ENCODE measurements around the gene SLX9.
"Not testable (repeated sequence)": the region's sequence is repeated elsewhere in the genome, so short reads cannot be mapped to it uniquely, and the experiment has no call there.

The SLX9 gene

DNA sequence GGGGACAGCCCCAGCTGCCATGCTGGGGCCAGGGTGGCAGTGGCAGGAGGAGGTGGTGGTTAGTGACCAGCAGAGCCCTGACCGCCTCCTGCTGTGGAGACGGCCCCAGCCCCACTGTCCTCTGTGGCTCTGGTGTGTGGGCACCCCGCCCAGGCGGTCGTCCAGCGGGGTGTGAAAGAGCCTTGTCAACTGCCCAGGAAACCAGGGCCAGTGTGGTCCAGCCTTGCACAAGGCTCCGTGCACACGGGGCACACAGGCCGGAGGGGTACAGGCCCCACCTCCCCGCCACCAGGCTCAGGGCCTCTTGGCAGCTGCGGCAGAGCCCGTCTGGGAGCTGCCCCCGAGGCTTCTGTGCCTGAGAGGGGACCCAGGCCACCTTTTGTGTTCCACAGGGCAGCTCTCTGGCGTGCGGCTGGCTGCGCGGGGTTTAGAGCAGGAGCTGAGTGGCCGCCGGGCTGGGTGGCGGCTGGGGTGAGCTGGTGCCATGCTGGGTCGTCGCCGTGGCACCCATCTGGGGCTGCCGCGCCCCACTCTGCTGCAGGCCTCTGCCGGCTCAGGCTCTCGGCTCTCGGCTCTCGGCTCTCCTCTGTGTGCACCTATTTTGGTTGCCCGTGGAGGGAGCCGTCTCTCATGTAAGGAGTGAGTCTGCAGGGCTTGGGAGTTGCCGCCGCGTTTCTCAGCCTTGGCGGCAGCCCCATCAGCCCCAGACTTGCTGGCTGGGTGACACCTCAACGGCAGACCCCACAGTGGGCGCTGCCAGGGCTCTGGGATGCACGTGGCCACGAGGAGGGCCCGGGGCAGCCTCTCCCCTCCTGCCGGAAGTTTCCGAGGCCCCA, 36.1 kb downstream of the SLX9 start:
- Histone ChIP-seq H3K36me3 (ENCODE audit: control insufficient read depth, insufficient read depth, low read length) (peaks cover 4% of the 10 kb centered on the region), H3K9me3 (ENCODE audit: control insufficient read depth, low read length) (no peaks in the 10 kb centered on the region), H3K27me3 (ENCODE audit: control insufficient read depth, insufficient read depth, low read length) (no peaks in the 10 kb centered on the region), H3K9ac (ENCODE audit: low read length) (no peak overlapping the region), H3K4me1 (ENCODE audit: control insufficient read depth, insufficient read depth, low read length) (no peaks in the 10 kb centered on the region), H3K4me3 (ENCODE audit: low read length) (no peak overlapping the region)

GRCh38 chr21:44976556-44977393, 36.9 kb downstream of the SLX9 start:
- not testable (repeated sequence) for H3K4me3 ChIP-seq (ENCODE audit: low read length); H3K9ac ChIP-seq (ENCODE audit: low read length); H3K36me3 ChIP-seq (ENCODE audit: control insufficient read depth, insufficient read depth, low read length); H3K4me1 ChIP-seq (ENCODE audit: control insufficient read depth, insufficient read depth, low read length); H3K9me3 ChIP-seq (ENCODE audit: control insufficient read depth, low read length); H3K27me3 ChIP-seq (ENCODE audit: control insufficient read depth, insufficient read depth, low read length)

DNA sequence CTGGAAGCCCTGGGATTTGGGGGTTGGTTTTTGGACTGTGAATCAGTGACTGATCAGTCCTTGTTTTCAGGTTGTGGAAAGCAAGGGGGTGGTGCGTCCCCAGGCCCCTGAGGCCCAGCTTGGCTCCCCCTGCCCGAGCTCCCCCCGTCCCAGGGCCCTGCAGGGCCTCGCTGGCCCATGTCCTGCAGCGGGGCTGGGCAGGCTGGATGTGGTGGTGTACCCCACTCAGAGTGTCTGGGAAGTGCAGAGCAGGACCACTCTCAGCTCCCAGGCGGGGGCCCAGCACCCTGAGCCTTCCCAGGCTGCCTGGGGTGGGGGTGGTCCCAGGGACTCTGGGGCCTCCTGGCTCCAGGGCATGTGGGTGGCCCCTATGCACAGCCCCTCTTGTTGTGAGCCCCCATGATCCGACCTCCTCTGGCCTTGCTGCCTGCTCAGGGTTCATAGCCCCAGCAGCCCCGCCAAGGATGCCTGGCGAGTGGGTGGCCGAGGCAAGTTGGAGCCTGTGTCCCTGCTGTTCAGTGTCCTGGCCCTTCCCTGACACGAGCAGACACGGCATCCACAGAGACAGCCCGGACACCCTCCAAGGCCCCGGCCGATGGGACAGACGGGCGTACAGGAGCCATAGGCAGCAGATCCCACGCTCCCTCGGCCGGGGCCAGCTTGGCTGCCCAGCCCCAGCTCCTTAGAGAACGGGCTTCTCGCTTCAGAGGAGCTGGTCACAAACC, 37.9 kb downstream of the SLX9 start:
- Histone ChIP-seq H3K27me3 (ENCODE audit: control insufficient read depth, insufficient read depth, low read length) (no peaks in the 10 kb centered on the region), H3K9me3 (ENCODE audit: control insufficient read depth, low read length) (no peaks in the 10 kb centered on the region), H3K4me3 (ENCODE audit: low read length) (no peak overlapping the region)

DNA sequence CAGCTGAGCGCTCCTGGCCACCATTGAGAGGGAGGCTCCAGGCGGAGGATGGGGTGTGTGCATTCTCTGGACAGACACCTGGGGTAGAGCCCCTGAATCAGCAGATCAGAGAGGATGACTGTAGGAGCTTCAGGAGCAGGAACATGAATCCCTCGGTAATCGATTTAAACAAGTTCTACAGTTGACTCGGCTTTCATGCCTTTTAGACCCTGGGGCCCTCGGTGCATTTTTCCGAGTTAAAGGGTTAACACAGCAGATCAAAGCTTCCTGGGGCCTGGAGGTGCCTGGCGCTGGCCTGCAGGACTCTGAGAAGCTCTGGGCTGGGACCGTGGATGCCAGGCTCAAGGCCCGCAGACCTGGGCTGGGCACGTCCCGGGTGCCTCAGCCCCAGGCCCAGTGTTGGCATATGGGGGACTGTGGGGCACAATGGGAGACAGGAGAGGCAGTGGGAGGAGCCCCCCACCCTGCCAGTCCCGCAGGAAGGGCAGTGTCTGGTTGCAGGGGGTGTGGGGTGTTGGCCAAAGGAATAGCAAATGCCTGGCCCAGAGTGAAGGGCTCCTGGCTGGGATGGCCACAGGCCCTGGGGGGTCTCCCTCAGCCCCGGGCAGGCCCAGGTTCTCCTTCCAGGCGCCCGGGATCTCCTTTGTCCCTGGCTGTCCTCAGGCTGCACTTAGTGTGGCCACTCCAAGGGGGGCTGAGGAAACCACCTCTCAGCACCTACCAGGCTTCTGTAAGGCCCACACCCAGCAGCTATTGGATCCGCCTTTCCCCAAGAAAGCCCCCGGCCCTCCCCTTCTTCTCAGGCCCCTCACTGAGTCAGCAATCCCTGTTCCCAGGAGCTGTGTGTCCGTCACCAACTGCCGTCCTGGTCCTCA, 40.1 kb downstream of the SLX9 start:
- H3K4me1 ChIP-seq (ENCODE audit: control insufficient read depth, insufficient read depth, low read length): peaks cover 6% of the 10 kb centered on the region
- peaks cover 1% of the 10 kb centered on the region for H3K36me3 ChIP-seq (ENCODE audit: control insufficient read depth, insufficient read depth, low read length)
- no peaks in the 10 kb centered on the region for H3K27me3 ChIP-seq (ENCODE audit: control insufficient read depth, insufficient read depth, low read length)
- H3K9ac ChIP-seq (ENCODE audit: low read length): no peak overlapping the region
- no peaks in the 10 kb centered on the region for H3K9me3 ChIP-seq (ENCODE audit: control insufficient read depth, low read length)
- no peak overlapping the region for H3K4me3 ChIP-seq (ENCODE audit: low read length)

More for the DNA sequence above, 37.9 kb downstream of the SLX9 start:
- H3K9ac ChIP-seq (ENCODE audit: low read length): no peak overlapping the region
- peaks cover 4% of the 10 kb centered on the region for H3K36me3 ChIP-seq (ENCODE audit: control insufficient read depth, insufficient read depth, low read length)
- peaks cover 2% of the 10 kb centered on the region for H3K4me1 ChIP-seq (ENCODE audit: control insufficient read depth, insufficient read depth, low read length)

DNA sequence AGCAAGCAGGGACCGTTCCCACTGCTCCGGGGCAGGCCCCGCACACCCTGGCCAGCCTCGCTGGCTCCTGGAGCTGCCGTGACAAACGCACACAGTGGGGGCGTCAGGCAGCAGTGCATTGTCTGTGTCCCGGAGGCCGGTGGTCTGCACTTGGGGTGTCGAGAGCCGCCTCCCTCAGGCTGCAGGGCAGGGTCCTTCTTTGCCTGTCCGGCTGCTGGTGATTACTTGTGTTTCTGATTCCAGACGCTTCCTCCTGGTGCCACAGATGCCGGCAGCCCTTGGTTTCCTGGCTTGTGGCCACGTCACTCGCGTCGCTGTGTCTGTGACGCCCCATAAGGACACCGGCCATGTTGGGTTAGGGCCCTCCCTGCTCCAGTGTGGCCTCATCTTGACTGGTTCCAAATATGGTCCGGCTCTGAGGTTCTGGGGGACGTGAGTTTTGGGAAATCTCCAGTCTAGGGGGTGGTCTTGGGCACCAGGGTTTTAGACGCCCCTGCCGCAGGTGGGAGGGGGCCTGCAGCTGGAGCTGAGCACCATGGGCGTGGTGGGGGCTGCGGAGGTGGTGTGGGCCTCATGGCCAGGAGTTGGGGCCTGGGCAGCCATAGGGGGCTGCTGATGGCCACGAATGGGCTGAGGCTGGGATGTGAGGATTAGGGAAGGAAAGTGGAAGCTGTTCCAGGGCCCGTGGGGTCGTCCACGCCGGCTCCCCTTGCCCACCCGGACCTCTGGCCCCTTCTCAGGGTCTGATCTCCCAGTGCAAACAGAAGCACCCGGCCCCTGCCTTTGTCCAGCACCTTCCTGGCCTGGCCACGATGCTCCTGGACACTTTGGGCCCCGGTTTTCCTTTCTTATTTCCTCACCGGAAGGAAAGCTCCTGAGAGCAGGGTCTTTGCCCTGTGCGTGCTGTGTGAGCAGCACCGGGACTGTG, 41.0 kb downstream of the SLX9 start:
- no peak overlapping the region for H3K9ac ChIP-seq (ENCODE audit: low read length)
- H3K27me3 ChIP-seq (ENCODE audit: control insufficient read depth, insufficient read depth, low read length): no peaks in the 10 kb centered on the region
- peaks cover 6% of the 10 kb centered on the region for H3K4me1 ChIP-seq (ENCODE audit: control insufficient read depth, insufficient read depth, low read length)
- H3K36me3 ChIP-seq (ENCODE audit: control insufficient read depth, insufficient read depth, low read length): no peaks in the 10 kb centered on the region
- no peak overlapping the region for H3K4me3 ChIP-seq (ENCODE audit: low read length)
- no peaks in the 10 kb centered on the region for H3K9me3 ChIP-seq (ENCODE audit: control insufficient read depth, low read length)

DNA sequence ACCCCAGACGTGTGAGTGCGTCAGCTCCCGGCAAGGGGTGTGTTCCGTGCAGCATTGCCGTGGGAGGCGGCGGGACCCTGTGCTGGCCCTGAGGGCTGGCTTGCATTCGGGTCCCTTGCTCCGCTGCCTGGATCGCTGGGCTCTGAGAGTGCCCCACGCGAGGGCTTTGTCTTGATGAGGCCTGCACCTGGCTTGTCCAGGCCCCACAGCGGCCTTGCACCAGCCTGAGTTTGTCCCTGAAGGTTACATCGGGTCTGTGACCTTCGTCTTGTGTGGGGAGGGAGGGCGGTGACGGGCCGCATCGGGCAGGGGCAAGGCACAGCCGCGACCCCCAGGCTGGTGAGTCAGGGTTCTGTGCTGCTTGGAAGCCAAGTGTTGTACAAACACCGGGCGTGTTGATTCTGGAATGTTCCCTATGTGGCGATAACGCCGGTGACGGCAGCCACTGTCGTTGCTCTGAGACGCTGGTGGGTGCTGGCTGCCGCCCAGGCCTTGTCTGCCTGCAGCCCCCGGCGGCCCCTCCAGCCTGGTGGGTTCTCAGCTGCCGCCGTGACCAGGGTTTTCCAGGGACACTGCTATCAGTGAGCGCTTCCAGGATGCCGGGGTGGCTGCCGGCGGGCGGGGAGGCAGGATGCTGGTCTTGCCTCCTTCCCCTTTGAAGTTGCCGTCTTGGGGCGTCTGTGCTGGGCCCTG, 42.9 kb downstream of the SLX9 start:
- H3K27me3 ChIP-seq (ENCODE audit: control insufficient read depth, insufficient read depth, low read length): no peaks in the 10 kb centered on the region
- H3K4me3 ChIP-seq (ENCODE audit: low read length): no peak overlapping the region
- no peaks in the 10 kb centered on the region for H3K9me3 ChIP-seq (ENCODE audit: control insufficient read depth, low read length)
- no peaks in the 10 kb centered on the region for H3K36me3 ChIP-seq (ENCODE audit: control insufficient read depth, insufficient read depth, low read length)
- H3K9ac ChIP-seq (ENCODE audit: low read length): no peak overlapping the region
- peaks cover 6% of the 10 kb centered on the region for H3K4me1 ChIP-seq (ENCODE audit: control insufficient read depth, insufficient read depth, low read length)

- Histone ChIP-seq H3K9ac (ENCODE audit: low read length) (no peak overlapping the region), H3K36me3 (ENCODE audit: control insufficient read depth, insufficient read depth, low read length) (no peaks in the 10 kb centered on the region), H3K9me3 (ENCODE audit: control insufficient read depth, low read length) (no peaks in the 10 kb centered on the region), H3K27me3 (ENCODE audit: control insufficient read depth, insufficient read depth, low read length) (no peaks in the 10 kb centered on the region), H3K4me1 (ENCODE audit: control insufficient read depth, insufficient read depth, low read length) (peaks cover 6% of the 10 kb centered on the region), H3K4me3 (ENCODE audit: low read length) (no peak overlapping the region)
These were observed 43.8 kb downstream of the SLX9 start for GRCh38 chr21:44983421-44984206.

DNA sequence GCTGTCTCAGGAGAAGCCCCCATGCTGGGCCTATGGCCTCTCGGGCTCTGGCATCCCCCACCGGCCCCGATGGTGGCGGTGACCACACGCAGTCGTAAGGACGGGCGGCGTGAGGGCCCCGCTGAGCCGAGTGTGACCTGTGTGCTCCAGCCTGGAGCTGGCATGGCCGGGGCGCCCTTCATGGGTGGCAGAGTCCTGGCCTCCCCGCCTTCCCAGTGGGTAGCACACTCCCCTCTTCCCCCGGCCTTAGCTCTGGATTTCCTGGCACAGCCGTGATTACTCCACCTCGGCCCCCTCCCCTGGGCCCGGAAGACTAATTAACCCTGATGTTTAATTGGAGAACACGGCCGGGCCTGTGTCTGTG, 44.6 kb downstream of the SLX9 start:
- H3K9ac ChIP-seq (ENCODE audit: low read length): no peak overlapping the region
- H3K4me3 ChIP-seq (ENCODE audit: low read length): no peak overlapping the region
- H3K9me3 ChIP-seq (ENCODE audit: control insufficient read depth, low read length): no peaks in the 10 kb centered on the region
- H3K36me3 ChIP-seq (ENCODE audit: control insufficient read depth, insufficient read depth, low read length): no peaks in the 10 kb centered on the region
- H3K4me1 ChIP-seq (ENCODE audit: control insufficient read depth, insufficient read depth, low read length): peaks cover 6% of the 10 kb centered on the region
- no peaks in the 10 kb centered on the region for H3K27me3 ChIP-seq (ENCODE audit: control insufficient read depth, insufficient read depth, low read length)

- Histone ChIP-seq H3K4me3 (ENCODE audit: low read length) (no peak overlapping the region), H3K9ac (ENCODE audit: low read length) (no peak overlapping the region), H3K9me3 (ENCODE audit: control insufficient read depth, low read length) (no peaks in the 10 kb centered on the region), H3K27me3 (ENCODE audit: control insufficient read depth, insufficient read depth, low read length) (no peaks in the 10 kb centered on the region), H3K4me1 (ENCODE audit: control insufficient read depth, insufficient read depth, low read length) (peaks cover 6% of the 10 kb centered on the region), H3K36me3 (ENCODE audit: control insufficient read depth, insufficient read depth, low read length) (no peaks in the 10 kb centered on the region)
These were observed 45.1 kb downstream of the SLX9 start for GRCh38 chr21:44984792-44985440.
